Epidermal melanocyte (primary cell): ENCODE results near the gene FAM53B.

Experiments
- DNase-seq: peaks from one replicate; pipeline ENCODE4 v3.0.0; 2011; ENCODE audit warnings: low spot score; ENCODE audit not compliant: insufficient read length

Gene FAM53B

DNA sequence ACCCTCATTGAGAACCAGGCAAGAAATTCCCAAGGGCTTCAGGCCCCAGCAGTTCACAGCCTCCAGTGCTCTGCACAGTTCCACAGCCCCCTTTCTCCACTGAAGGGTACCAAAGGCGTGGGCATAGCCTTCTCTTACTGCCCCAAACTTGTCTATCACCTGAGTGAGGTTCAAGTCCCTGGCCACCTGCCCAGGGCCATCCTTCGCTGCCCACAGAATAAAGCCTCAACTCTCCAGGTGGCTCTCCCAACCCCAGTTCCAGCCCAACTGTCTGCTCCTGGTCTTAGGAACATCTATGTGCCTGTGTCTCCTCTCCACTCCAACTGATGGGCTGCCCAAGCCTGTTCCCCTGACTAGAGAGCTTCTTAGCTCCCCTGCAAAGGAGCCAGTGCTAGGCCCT is 79.1 kb downstream of the FAM53B start:
- DNase-seq: no peak

GRCh38 chr10:124663766-124664360 is 80.3 kb downstream of the FAM53B start:
- DNase-seq: no peak

DNA sequence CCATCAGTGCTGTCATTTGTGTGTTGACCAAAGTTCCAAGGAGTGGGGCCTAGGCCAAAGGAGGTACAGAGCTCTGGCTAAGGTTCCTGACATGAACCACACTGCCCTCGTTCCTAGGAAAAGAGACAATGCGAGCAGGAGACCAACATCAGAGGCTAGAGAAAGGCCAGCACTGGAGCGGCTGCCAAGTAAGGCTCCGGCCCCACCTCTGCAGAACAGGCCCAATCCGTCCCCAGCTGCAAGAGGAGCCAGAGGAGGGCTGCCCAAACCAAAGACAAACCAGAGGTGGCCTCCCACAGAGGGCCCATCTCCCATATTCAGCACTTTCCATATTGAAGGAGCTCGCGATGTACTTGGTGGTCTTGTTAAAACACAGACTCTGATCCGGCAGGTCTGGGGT is 81.0 kb downstream of the FAM53B start:
- DNase-seq: no peak

DNA sequence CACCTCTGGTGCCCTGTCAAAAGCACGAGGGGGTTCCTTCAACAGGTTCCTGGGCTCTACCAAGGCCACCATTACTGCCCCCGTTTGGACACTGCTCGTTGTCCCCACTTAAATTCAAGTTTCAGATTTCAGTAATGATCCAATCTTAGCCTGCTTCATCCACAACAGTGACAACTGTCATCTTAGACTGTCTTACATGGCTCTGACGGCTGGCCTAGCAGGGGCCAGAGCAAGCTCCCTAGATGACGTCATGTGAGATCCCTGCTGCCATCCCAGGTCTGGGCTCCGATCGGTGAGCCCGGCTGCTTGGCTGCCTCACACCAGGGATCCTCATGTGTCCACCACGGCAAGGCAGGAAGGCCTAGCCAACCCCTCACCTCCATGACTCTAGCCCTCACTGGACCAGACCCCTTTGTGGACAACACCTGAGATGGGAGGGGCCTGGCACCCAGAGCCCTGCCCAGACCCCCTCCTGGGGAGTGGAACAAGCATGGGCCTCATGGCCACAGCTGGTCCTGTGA is 82.5 kb downstream of the FAM53B start:
- no peak for DNase-seq

DNA sequence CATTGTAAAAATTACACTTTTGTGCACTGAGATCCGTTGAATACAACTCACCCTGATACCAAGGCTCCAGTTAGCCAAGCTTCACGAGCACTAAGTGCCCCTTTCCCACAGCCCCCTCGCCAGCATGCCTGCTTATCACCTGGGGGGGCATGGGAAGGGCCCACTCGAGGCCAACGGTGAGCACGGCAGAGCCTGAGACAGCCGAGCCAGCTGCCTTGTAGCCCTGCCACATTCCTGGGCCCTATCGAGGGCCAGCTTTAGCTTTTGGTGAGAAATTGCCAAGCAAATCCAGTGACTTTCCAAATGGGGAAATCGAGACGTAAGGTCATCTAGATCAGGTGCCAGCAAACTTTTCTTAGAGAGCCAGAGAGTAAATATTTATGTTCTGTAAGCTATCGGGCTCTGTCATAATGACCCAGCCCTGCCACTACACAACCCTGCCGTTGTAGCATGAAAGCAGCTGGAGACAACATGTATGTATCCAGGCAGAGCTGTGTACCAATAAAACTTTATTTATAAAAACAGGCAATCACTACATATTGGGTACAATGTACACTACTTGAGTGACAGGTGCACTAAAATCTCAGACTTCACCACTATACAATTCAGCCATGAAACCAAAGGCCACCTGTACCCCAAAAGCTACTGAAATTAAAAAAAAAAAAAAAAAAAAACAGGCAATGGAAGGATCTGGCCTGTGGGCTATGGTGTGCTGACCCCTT is 83.6 kb downstream of the FAM53B start:
- no peak for DNase-seq

DNA sequence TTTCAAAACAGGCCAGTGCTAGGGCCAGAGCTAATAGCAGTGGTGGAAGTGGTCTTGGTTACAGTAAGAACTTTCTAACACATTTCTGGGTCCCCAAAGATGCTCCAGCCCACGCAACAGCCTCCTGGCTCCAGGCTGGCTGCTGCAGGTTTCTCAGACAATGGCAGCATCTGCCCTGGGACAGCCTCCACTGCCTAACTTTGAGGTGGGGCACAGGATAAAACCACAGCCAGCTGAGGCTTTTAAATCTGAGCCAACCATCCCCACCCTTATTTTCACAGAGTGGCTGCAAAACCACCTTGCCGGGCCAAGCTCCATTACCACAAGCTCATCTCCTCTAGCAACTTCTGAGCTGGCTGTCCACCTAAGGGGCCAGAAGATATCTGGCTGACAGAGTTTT is 84.8 kb downstream of the FAM53B start:
- no peak for DNase-seq

GRCh38 chr10:124658591-124659242 is 85.5 kb downstream of the FAM53B start:
- DNase-seq: no peak

DNA sequence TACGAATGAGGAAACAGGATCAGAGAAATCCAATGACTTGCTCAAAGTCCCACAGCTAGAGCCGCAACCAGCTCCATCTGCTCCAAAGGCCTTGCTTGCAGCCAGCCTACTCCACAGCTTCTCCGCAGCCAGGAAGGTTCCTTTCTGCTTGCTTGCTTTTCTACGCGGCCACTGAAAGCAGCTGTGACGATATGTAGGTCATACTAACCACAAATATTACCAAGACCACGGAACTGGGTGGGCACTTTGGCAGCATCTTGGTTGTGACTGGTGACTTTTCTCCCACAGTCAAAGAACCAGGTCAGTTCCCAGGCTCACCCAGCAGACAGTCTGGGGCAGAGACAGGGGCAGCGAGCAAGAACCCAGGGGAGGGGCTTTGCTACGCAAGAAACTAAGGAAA is 86.4 kb downstream of the FAM53B start:
- DNase-seq: peak; percentile 41

- DNase-seq: no peak
Observed at GRCh38 chr10:124656541-124656940, 87.6 kb downstream of the FAM53B start.

DNA sequence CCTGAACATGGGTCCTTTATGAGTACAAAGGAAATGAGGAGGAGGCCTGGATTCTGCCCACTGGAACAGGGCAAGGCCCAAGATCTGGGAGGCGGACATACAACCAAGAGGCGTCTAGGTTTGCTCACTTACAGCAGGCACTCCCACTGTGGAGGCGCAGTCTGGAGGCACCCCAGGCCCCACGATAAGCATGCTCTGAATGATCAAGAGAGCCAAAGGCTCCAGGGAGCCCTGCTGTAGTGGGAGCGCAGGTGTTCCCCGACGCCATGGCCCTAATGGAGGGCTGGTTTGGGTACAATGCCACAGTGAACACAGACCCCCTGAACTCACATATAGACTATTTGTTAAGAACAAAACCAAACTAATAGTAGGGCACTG is 88.1 kb downstream of the FAM53B start:
- DNase-seq: no peak

- DNase-seq: no peak
Observed at GRCh38 chr10:124655191-124656112, 88.7 kb downstream of the FAM53B start.

GRCh38 chr10:124654686-124655085 is 89.5 kb downstream of the FAM53B start:
- DNase-seq: no peak

DNA sequence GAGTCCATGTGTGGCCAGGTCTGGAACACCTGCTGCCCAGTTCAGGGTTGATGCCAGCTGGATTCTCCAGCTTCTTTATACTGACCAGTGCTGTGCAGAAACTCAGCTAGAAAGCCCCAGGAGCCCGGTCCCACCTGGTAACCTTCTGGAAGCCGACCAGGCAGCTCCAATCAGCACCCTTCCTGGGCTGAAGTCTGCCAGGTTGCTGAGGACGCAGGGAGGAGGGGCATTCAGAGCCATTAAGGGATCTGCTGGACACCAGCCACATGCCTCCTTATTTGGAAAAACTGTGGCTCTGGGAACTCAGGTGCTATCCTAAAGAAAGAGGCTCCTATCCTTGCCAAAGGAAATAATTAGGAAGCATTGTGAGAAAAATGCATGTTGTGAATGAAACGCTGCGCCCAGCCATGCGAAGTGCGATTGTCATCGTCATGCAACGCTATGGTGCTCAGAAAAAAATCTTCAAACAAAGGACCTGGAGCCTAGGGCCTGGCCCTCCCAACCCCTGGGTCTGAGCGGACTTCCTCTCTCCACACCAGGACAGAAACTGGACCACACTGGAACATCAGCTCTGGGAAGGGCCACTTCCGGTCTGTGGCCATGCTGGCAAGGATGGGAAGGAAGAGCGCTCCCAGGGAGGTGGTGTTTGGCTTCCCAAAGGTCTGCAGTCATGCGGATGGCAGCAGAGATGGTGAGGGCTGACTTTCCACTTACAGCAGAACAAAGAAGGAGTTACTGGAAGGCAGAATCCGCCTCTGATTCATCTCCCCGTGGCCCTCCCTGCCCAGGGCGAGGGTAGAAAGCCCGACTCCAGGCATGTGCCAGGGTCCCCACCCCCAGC is 90.1 kb downstream of the FAM53B start:
- DNase-seq: no peak

DNA sequence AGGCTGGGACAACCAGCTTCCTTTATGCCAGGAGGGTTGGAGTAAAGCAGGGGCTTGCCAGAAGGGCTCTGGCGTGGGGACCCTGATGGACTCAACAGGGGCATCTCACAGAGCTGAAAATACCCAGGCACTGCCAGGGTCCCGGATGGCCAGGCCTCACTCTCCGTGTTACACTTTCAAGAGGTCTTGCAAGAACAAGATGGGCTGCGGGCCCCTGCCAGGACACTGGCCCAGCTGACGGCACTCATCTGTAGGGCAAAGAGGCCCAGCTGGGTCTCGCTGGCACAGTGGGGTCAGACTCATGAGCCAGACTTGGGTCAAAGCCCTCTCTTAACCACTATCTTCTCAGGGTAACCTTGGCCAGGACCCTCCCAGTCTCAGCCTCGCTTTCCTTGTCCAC is 90.9 kb downstream of the FAM53B start:
- DNase-seq: no peak

DNA sequence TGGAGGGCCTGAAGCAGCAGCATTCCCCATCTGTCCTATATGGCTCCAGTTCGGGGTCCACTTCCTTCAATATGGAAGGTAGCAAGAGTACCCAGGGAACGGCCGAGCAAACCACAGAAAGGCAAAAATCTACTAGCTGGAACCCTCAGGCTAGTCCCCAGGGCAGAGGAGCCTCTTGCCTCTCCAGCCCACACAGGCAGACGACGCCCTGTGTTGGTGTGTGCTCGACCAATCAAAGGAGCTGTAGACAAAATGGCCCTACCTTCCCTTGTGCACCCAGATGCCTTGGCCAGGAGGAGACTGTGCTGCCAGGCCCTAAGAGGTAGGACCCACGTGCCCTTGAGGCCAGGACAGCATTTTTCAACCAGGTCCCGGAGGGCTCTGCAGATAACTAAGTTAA is 91.5 kb downstream of the FAM53B start:
- no peak for DNase-seq

DNA sequence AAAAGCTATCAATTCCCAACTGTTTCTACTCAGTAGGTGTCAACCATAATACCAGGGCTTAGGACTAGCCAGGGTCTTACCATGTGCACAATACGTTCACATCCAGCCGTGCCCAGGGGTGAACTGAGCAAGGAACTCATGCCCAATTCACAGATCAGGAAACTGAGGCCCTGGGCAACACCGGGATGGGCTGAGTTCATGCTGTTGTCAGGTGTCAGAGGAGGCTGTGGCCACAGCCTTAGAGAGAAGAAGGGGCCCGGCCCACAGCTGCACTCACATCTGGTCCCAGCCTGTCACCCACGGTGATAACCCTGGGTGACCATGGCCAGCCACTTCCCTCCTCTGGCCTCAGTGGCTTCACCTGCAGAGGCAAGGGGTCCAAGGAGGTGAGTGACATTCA is 92.0 kb downstream of the FAM53B start:
- no peak for DNase-seq

- no peak for DNase-seq
Observed at GRCh38 chr10:124651402-124651891, 92.7 kb downstream of the FAM53B start.

- DNase-seq: no peak
Observed at GRCh38 chr10:124650820-124651401, 93.3 kb downstream of the FAM53B start.

- no peak for DNase-seq
Observed at GRCh38 chr10:124650263-124650662, 93.9 kb downstream of the FAM53B start.

- DNase-seq: no peak
Observed at GRCh38 chr10:124649214-124649613, 95.0 kb downstream of the FAM53B start.
